Measurements from ENCODE around the gene TMEM205. TPM values are rescaled to one million over a fixed set of nuclear protein-coding genes. Genes with fewer than 3 reads are reported as not detected.

The TMEM205 gene
- total RNA-seq, 1 donor from 2014 or later: 57.2 TPM

- Mint-ChIP-seq H3K4me3 (no peak overlapping the region), H3K36me3 (peaks cover 7% of the 10 kb centered on the region), H3K9me3 (no peaks in the 10 kb centered on the region), H3K27ac (no peak overlapping the region), H3K4me1 (no peaks in the 10 kb centered on the region), H3K27me3 (ENCODE audit: low read depth) (peaks cover 27% of the 10 kb centered on the region)
- no peak for DNase-seq (ENCODE audit: low spot score in 2 of 2, unreplicated experiment in 2 of 2)
- no peak for TF ChIP-seq CTCF (IDR thresholded peaks at IDR 0.05; ENCODE audit: unreplicated experiment)
Observed at GRCh38 chr19:11364935-11365334, 18.9 kb upstream of the TMEM205 start.

GRCh38 chr19:11364296-11364904 is 18.3 kb upstream of the TMEM205 start:
- H3K36me3 Mint-ChIP-seq: peaks cover 11% of the 10 kb centered on the region
- H3K9me3 Mint-ChIP-seq: no peaks in the 10 kb centered on the region
- peaks cover 32% of the 10 kb centered on the region for H3K27me3 Mint-ChIP-seq (ENCODE audit: low read depth)
- no peak overlapping the region for H3K4me3 Mint-ChIP-seq
- no peak for TF ChIP-seq CTCF (IDR thresholded peaks at IDR 0.05; ENCODE audit: unreplicated experiment)
- H3K27ac Mint-ChIP-seq: no peak overlapping the region
- H3K4me1 Mint-ChIP-seq: no peaks in the 10 kb centered on the region
- no peak for DNase-seq (ENCODE audit: low spot score in 2 of 2, unreplicated experiment in 2 of 2)

- Mint-ChIP-seq H3K27me3 (ENCODE audit: low read depth) (peaks cover 38% of the 10 kb centered on the region), H3K27ac (no peak overlapping the region), H3K9me3 (no peaks in the 10 kb centered on the region), H3K4me3 (no peak overlapping the region), H3K36me3 (peaks cover 15% of the 10 kb centered on the region), H3K4me1 (no peaks in the 10 kb centered on the region)
- no peak for DNase-seq (ENCODE audit: low spot score in 2 of 2, unreplicated experiment in 2 of 2)
- no peak for TF ChIP-seq CTCF (IDR thresholded peaks at IDR 0.05; ENCODE audit: unreplicated experiment)
Observed at GRCh38 chr19:11363881-11364280, 17.8 kb upstream of the TMEM205 start.

- H3K27ac Mint-ChIP-seq: no peak overlapping the region
Observed at GRCh38 chr19:11361771-11362731, 16.0 kb upstream of the TMEM205 start.

More at GRCh38 chr19:11361771-11362731, 16.0 kb upstream of the TMEM205 start:
- peaks cover 15% of the 10 kb centered on the region for H3K36me3 Mint-ChIP-seq
- DNase-seq (ENCODE audit: low spot score in 2 of 2, unreplicated experiment in 2 of 2): no peak
- H3K4me1 Mint-ChIP-seq: no peaks in the 10 kb centered on the region
- no peaks in the 10 kb centered on the region for H3K9me3 Mint-ChIP-seq
- no peak for TF ChIP-seq CTCF (IDR thresholded peaks at IDR 0.05; ENCODE audit: unreplicated experiment)
- H3K4me3 Mint-ChIP-seq: peak overlapping the region; percentile 39
- peaks cover 48% of the 10 kb centered on the region for H3K27me3 Mint-ChIP-seq (ENCODE audit: low read depth)

Measured in mesothelial cell of epicardium (in vitro differentiated cells).